ENCODE measurements around the gene GPR18.

Gene GPR18

GRCh38 chr13:99258210-99258860 lies at the start of gene GPR18:
GPR18 (minus strand) TSS chr13:99258379; CDS start chr13:99255872, 2,507 bp downstream.
- peak; percentile 72 for DNase-seq

DNA sequence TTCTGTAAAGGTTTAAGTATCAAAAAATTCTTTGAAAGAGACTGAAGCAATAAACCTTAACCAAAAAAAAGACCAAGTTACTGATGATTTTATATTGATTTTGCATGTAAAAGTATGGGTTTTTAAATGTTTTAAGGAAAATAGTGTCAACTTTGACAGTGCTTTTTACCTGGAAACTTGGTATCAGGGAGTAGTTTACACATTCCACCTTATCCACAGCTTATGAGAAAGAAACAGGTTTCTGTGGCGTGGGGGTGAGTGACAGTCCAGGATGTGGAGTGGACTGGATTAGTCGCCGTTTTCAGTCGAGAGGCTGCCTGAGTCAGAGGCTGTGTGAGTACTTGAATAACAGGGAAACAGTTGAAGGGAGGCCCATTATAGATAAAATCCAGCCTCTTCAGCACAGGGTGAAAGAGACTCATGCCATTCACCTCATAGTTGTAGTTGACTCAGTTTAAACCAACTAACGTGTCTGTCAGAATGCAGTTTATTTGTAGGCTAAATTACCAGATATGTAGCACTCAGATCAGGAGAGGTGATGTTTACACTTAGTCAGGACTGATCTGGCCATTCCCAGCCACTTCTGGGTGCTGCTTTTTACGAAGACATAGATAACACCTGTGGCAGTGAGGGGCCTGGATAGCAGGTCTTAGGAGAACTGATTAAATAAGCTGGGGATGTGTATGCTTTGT lies 49.6 kb upstream of the GPR18 start:
- peak; percentile 65 for DNase-seq

- DNase-seq, result peak; percentile 89
Measured at GRCh38 chr13:99307247-99307646, 49.1 kb upstream of the GPR18 start, which contains the start of gene GPR183. GPR183 (minus strand) TSS chr13:99307399; CDS start chr13:99296145, 11,254 bp downstream.

DNA sequence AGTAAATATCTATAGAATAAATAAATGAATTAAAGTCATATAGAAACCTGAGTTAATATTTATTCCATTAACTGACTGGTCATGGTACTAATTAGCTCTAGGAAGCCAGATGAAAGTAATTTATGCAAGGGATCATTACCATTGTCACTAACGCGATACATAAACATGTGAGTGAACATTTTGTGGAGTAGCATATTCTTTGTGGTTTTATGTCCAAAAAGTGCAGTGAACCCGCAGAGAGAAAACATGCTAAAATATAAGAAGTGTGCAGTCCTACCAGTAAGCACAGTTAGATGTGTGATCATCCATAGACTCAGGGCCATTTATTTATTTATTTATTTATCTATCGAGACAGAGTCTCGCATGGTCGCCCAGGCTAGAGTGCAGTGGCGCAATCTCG lies 47.4 kb upstream of the GPR18 start:
- no peak for DNase-seq

DNA sequence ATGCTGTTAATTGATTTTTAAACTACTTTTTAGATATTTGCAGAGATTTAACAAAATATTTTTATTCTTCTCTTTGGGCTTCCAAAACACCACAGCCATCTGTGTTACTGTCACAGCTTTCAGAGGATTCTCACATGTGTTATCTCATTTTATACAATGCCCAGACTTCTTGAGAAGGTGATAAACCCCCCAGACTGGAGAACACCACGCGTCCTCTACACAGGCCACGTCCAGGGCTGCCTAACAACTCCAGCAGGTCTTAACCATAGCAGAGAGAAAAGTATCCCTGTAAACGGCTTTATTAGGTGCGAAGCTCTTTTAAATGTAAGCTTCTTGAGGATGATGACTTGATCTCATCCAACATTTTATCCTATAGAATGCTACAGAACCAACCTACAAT lies 47.0 kb upstream of the GPR18 start:
- peak; percentile 51 for DNase-seq

GRCh38 chr13:99304541-99304940 lies 46.4 kb upstream of the GPR18 start:
- DNase-seq, result no peak

DNA sequence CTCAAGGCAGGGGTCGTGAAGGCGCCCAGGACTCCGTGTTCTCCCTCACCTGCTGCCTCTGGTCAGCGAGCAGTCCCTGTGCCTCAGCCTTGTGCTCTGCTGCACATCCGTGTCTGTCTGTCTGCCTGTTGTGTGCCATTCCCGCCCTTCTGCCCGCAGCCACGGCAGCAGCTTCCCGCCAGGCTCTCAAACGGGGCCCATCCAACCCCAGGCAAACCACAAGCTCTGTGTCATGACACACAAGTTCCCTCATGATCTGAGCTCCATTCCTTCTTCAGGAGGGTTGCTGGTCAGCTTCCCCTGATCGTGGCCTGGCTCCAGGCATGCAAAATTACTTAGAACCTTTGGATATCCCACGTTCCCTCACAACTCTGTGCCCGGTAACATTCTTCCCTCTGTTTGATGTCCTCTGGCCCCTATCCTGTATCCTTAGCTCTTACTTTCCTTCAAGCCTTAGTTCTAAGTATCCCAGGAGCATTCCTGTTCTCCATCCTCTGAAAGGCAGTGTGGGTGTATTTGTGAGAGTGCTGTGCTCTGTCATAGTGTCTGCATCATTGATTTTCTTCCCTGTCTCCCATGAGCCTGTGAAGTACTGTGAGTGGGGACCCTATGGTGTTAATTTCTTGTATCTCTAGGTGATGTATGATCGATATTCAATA lies 45.8 kb upstream of the GPR18 start:
- DNase-seq, result peak; percentile 66

- no peak for DNase-seq
Measured at GRCh38 chr13:99302637-99303505, 44.7 kb upstream of the GPR18 start.

DNA sequence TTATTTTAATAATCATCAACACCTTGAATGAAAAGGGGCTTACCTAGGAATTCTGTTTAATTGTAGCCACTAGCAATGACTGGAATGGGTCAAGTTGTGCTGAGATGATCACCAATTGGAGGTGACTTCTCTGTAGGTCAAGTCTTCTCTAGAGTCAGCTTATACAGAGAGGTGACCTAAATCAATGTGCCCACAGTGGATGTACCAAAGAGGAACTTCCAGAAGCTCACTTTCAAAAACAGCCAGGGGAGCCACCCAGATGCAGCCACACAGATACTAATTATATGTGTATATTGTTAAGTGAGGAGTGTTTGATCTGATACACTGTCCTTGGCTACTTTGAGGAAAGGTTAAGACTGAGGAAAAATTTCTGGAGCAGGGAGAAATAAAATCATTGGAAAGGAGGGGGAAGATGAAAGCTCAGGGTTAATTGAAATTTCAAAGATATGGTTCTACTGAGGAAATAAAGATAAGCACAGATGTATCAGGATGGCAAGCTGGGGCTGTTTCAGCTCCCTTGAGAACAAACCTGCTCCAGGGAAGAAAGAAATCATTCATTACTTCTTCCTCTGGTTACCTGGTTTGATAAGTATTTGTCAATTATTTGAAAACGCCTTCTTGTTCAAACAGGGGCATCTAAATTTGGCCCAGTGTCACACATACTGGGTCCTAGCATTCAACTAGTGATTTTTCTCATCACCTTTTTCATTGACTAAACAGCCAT lies 43.9 kb upstream of the GPR18 start:
- no peak for DNase-seq

DNA sequence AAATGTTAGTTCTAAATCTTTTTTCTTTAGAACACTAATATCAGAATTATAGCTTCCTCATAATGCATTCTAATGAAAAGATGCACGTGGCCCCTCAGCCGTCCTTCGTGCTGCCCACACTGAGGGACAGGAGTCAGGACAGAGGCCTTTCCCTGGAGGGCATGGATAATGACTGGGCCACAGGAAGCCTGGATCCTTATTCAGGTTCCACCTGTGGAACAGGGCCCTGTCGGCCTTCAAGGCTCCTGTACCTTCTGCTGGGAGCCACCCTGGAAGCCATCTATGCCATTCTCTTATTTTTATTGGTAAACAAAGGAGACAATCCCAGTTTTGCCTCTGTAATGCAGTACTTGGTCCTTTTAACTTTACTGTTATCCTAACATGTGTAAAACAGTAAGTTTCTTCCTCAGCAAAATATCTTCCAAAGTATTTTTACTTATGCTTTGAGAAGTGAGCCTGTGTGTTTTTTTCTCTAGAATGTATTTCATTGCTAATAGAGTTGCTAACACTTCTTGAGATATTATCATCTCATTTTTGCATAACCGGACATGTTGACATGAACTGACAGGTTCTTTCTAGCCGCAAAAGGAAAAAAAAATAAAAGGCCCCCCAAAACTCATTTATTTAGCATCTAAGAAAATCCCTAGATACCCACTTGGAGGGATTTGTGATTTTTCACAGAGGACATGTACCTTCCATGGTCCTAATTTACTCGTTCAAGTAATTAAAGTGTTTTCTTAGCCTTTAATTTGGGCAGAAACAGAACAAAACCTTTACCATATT lies 43.1 kb upstream of the GPR18 start:
- no peak for DNase-seq

DNA sequence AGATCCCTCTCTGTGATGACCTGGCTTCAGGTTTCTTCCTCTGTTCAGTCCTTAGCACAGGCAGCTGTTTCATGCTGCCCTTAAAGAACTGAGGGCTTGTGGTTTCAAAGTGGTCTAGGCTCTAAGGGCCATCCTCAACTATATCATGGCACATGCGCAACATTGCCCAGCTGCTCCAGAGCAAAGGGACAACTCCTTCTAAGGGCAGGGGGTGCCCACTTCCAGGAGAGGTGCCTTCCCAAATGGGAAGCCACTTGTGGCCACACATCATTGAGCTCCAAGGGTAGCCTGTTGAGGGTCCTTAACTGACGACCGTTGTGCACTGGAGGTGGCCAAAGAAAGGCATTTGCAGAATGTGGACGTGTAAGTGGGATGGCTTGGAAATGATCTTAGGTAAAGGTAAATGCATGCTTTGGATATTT lies 41.8 kb upstream of the GPR18 start:
- no peak for DNase-seq

- no peak for DNase-seq
Measured at GRCh38 chr13:99299256-99299919, 41.2 kb upstream of the GPR18 start.

DNA sequence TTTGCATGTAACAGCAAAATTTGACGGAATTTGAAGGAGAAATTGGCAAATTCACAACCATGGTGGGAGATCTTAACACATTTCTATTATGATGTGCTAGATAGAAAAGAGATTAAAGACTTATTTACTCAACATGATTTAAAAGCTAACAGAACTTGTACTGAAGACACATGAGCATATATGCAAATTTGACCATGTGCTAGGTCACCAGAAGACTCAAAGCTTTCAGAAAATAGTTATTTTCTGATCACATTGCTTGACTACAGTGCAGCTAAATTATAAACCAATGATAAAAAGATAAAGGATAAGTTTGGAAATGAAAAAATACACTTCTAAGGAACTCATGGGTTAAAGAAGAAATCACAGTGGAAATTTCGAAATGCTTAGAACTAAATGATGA lies 39.9 kb upstream of the GPR18 start:
- DNase-seq, result no peak

DNA sequence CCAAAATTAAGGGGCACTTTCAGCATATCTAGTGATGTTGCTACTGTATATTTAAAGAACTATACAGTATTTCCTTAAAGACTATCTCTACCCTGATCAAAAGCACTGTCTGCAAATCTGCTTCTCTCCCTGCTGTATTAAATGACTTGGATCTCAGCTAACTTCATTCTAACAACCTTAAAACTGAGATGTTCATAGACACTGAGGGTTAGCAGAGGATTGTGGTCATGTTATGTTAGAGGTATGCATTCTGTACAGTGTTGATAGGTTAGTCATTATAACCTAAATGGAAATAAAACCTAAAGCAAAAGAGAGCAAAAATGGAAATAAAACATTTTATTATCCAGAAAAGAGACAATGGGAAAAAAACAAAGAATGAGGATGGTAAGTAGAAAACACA lies 39.2 kb upstream of the GPR18 start:
- no peak for DNase-seq

GRCh38 chr13:99296398-99296797 lies 38.2 kb upstream of the GPR18 start:
- DNase-seq, result peak; percentile 66

DNA sequence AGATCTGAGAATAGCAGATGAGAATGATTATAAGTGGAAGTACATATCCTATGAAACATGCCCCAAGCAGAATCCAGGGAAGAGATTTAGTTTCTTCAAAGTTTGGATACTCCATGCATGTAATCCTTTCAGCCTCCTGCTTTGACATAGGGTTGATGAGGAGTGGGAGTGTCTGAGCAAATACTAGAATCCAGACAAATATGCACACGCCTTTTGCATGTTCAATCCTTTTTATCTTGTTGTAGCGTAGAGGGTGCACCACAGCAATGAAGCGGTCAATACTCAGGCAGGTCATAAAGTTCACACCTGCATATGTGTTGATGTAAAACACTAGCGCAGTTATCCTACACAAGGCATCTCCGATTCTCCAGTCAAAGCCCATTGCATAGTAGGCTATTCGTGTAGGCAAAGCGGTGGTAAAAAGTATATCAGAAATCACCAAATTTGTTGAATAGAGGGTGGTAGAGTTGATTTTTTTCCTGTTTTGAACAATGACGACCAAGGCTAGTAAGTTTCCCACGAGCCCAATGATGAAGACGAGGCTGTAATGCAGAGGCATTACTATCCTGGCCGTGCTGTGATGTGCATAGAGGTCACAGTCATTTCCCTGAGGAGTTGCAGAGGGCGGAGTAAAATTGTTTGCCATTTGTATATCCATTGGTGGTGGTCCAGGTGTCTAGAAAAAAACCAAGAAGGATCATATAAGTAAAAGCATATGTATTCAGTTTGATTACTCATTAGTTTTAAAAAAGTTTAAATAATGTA lies 37.5 kb upstream of the GPR18 start:
- DNase-seq, result no peak

- DNase-seq, result no peak
Measured at GRCh38 chr13:99294958-99295357, 36.8 kb upstream of the GPR18 start.

- no peak for DNase-seq
Measured at GRCh38 chr13:99294198-99294597, 36.0 kb upstream of the GPR18 start.

DNA sequence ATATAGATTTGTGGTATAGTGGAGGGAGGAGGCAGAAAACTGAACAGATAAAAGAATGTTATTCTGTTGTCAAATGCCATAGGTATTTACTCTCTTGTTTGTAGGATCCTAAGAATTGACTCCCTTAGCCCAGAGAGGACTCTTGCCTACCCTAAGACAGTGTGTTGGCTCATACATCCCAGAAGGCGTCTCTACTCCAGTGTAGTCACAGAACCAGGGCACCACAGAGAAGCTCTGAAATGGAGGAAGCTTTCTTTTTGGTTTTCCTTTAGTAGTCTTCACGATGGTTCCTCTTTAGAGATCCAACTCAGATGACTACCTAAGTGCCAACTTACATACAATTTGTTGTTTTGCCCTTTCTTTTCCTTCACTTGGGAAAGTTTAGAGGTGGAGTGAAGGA lies 35.0 kb upstream of the GPR18 start:
- no peak for DNase-seq

DNA sequence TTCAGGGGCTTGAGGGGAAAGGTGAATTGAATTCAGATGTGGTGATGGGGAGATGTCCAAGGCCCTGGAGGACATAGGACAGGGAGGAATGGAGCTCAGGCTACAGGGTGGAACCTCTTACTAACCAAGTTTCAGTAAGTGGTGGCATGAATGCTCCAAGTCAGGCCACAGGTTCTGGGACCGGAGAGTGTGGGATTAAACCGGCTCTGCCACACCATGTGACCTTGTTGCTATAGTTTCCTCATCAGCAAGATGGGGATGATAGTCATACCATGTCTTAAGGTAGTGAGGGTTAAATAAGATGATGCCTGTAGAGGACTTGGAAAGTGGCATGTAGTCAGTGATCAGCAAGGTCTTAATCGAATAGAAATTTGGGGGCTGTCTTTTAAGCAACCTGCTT lies 32.7 kb upstream of the GPR18 start:
- DNase-seq, result peak; percentile 60

Measured in CD4-positive, alpha-beta T cell treated with Interleukin-17A for 1 hour (primary cell).